Peyer's patch (tissue), 4 donors: ENCODE results near the gene PINK1. TPM values are rescaled to one million over a fixed set of nuclear protein-coding genes. Genes with fewer than 3 reads are reported as not detected.
A peak's percentile ranks its signal among the peaks of the same experiment; 100 is the strongest.

Experiments used
- DNase-seq, 3 donors: peaks; one replicate each; pipeline ENCODE4 v3.0.0-alpha.2; 2017 to 2019
- H3K27ac ChIP-seq, 4 donors: fragments of 200-600 bp; sonication (generic); one replicate each; pipeline ENCODE4 v1.5.1; 2016 to 2019
- H3K27me3 ChIP-seq, 2 donors: fragments of 200-600 bp; sonication (generic); one replicate each; pipeline ENCODE4 v1.5.1; 2019
- H3K36me3 ChIP-seq, 3 donors: fragments of 200-600 bp; sonication (generic); one replicate each; pipeline ENCODE4 v1.5.1; 2016 to 2019
- H3K4me1 ChIP-seq, 4 donors: fragments of 200-600 bp; sonication (generic); one replicate each; pipeline ENCODE4 v1.5.1; 2016 to 2019
- H3K4me3 ChIP-seq, 4 donors: fragments of 200-600 bp; sonication (generic); 1 replicate in 3 of 4; 2 replicates in 1 of 4; pipeline ENCODE4 v1.5.1; 2016 to 2019; ENCODE audit warnings: mild to moderate bottlenecking in 1 of 4
- H3K9me3 ChIP-seq, 4 donors: fragments of 200-600 bp; sonication (generic); one replicate each; pipeline ENCODE4 v1.5.1; 2016 to 2019; ENCODE audit warnings: mild to moderate bottlenecking in 1 of 4
- CTCF ChIP-seq, 6 experiments: fragments of 450-650 bp in 4 of 6; fragments of 200-600 bp in 2 of 6; sonication (generic) in 1 of 6; IDR thresholded peaks; one replicate each; pipeline ENCODE4 v1.5.1; 2017 to 2019; ENCODE audit warnings: antibody characterized with exemption in 6 of 6, mild to moderate bottlenecking in 3 of 6, moderate library complexity in 1 of 6
- POLR2A ChIP-seq, 2 donors: fragments of 450-650 bp; IDR thresholded peaks; one replicate each; pipeline ENCODE4 v1.5.1; 2017; ENCODE audit warnings: antibody characterized with exemption in 2 of 2, mild to moderate bottlenecking in 2 of 2, moderate library complexity in 2 of 2
- total RNA-seq, 4 donors: library from RNA; depleted of rRNA; stranded (reverse); fragments of >200 nt; gene quantifications; one replicate each; pipeline ENCODE4 v1.1.0, GENCODE V29; 2016

Gene PINK1
- total RNA-seq, 4 donors from 2014 or later: 71.8 to 96.1 (median 89.4) TPM

- TF ChIP-seq CTCF (IDR thresholded peaks at IDR 0.05): no peak
- peaks cover 0 to 9% (median 1%) of the 10 kb centered on the region in 4 donors for H3K4me1 ChIP-seq
- no peak for DNase-seq
- H3K36me3 ChIP-seq: no peaks in the 10 kb centered on the region
- no peak overlapping the region for H3K27ac ChIP-seq
- H3K27me3 ChIP-seq: no peaks in the 10 kb centered on the region
- H3K9me3 ChIP-seq: no peaks in the 10 kb centered on the region
- no peak overlapping the region for H3K4me3 ChIP-seq
These were observed 65.1 kb downstream of the PINK1 start for GRCh38 chr1:20698195-20698910.

GRCh38 chr1:20699558-20699957, 66.3 kb downstream of the PINK1 start:
- Histone ChIP-seq H3K4me1 (peaks cover 0 to 9% (median 1%) of the 10 kb centered on the region in 4 donors), H3K36me3 (no peaks in the 10 kb centered on the region), H3K27me3 (no peaks in the 10 kb centered on the region), H3K4me3 (no peak overlapping the region), H3K9me3 (no peaks in the 10 kb centered on the region), H3K27ac (no peak overlapping the region)
- peak in 1 of 3 donors; percentile 38 for DNase-seq
- TF ChIP-seq POLR2A (IDR thresholded peaks at IDR 0.05): no peak
- no peak for TF ChIP-seq CTCF (IDR thresholded peaks at IDR 0.05)

- Histone ChIP-seq H3K27ac (no peak overlapping the region), H3K9me3 (no peaks in the 10 kb centered on the region), H3K36me3 (no peaks in the 10 kb centered on the region), H3K4me3 (no peak overlapping the region), H3K4me1 (peaks cover 0 to 9% (median 1%) of the 10 kb centered on the region in 4 donors), H3K27me3 (no peaks in the 10 kb centered on the region)
- TF ChIP-seq CTCF (IDR thresholded peaks at IDR 0.05) (no peak), POLR2A (IDR thresholded peaks at IDR 0.05) (no peak)
- no peak for DNase-seq
These were observed 67.5 kb downstream of the PINK1 start for GRCh38 chr1:20700636-20701215.

Other genes starting within 250 kb of the PINK1 start
- 10 to 100 TPM; 18.2 to 89.7 (median 75.1) TPM for gene CAMK2N1, start 147.2 kb upstream of the PINK1 start, total RNA-seq
- 10 to 100 TPM in 3 of 4 donors, 1 to 10 TPM in 1; 5.8 to 42.9 (median 28.7) TPM for gene MUL1, start 125.3 kb upstream of the PINK1 start, total RNA-seq
- gene FAM43B, start 80.9 kb upstream of the PINK1 start, total RNA-seq: not detected
- gene CDA, start 44.4 kb upstream of the PINK1 start, total RNA-seq: 10 to 100 TPM in 3 of 4 donors, not detected in 1; 33.9 to 47.1 (median 39.1) TPM
- 100 to 1,000 TPM in 3 of 4 donors, 10 to 100 TPM in 1; 44.6 to 145 (median 126) TPM for gene DDOST, start 27.9 kb downstream of the PINK1 start, total RNA-seq
- gene KIF17, start 84.5 kb downstream of the PINK1 start, total RNA-seq: 10 to 100 TPM in 1 of 4 donors, 1 to 10 TPM in 2, under 1 TPM in 1; 0.80 to 10.3 (median 2.2) TPM
- gene SH2D5, start 99.2 kb downstream of the PINK1 start, total RNA-seq: not detected
- 1,000 to 10,000 TPM in 1 of 4 donors, 100 to 1,000 TPM in 3; 259 to 1,144 (median 287) TPM for gene HP1BP3, start 153.8 kb downstream of the PINK1 start, total RNA-seq